Thyroid gland (tissue), 4 donors: Measurements from ENCODE around the gene SRRM3. TPM values are rescaled to one million over a fixed set of nuclear protein-coding genes. Genes with fewer than 3 reads are reported as not detected.
A peak's percentile ranks its signal among the peaks of the same experiment; 100 is the strongest.
"Not testable (repeated sequence)": the region's sequence is repeated elsewhere in the genome, so short reads cannot be mapped to it uniquely, and the experiment has no call there.

Experiments
- DNase-seq, 2 donors: peaks; one replicate each; pipeline ENCODE4 v3.0.0-alpha.2; 2019
- H3K27ac ChIP-seq, 3 donors: fragments of 200-600 bp; sonication (generic); 1 replicate in 2 of 3; 2 replicates in 1 of 3; pipeline ENCODE4 v1.5.1; 2016 to 2019; ENCODE audit warnings: mild to moderate bottlenecking in 1 of 3, moderate library complexity in 1 of 3
- H3K27me3 ChIP-seq: fragments of 200-600 bp; sonication (generic); one replicate; pipeline ENCODE4 v1.5.1; 2019
- H3K36me3 ChIP-seq, 2 donors: fragments of 200-600 bp; sonication (generic); one replicate each; pipeline ENCODE4 v1.5.1; 2016 to 2019
- H3K4me1 ChIP-seq, 2 donors: fragments of 200-600 bp; sonication (generic); one replicate each; pipeline ENCODE4 v1.5.1; 2017 to 2019
- H3K4me3 ChIP-seq, 3 donors: fragments of 200-600 bp; sonication (generic); replicated peaks in 1 of 3; 1 replicate in 2 of 3; 2 replicates in 1 of 3; pipeline ENCODE4 v1.5.1; 2016; ENCODE audit warnings: mild to moderate bottlenecking in 1 of 3
- H3K9me3 ChIP-seq: fragments of 200-600 bp; sonication (generic); one replicate; pipeline ENCODE4 v1.5.1; 2017
- CTCF ChIP-seq, 6 experiments: fragments of 200-600 bp in 3 of 6; fragments of 450-650 bp in 3 of 6; sonication (generic) in 3 of 6; IDR thresholded peaks; one replicate each; pipeline ENCODE4 v1.5.1; 2016 to 2019; ENCODE audit warnings: antibody characterized with exemption in 6 of 6, mild to moderate bottlenecking in 2 of 6, inconsistent platforms in 1 of 6, moderate library complexity in 1 of 6
- POLR2A ChIP-seq, 2 donors: fragments of 450-650 bp; IDR thresholded peaks; one replicate each; pipeline ENCODE4 v1.6.1; 2017; ENCODE audit warnings: antibody characterized with exemption in 2 of 2, mild to moderate bottlenecking in 2 of 2, moderate library complexity in 1 of 2
- WGBS, 2 donors: methylation state at CpG; one replicate each; pipeline ENCODE4 v1.1.5; 2017; 5-methylcytosine and 5-hydroxymethylcytosine counted together
- intact Hi-C: fragments of 100-400 bp; cut with DNase I; formaldehyde crosslinking; loops from one replicate; pipeline ENCODE4 v1.15.1; 2023
- total RNA-seq, 4 donors: library from RNA; depleted of rRNA; stranded (reverse); fragments of >200 nt; gene quantifications; one replicate each; pipeline ENCODE4 v1.2.3, GENCODE V29; 2016

The SRRM3 gene
- total RNA-seq, 4 donors from 2014 or later: 0.50 to 6.4 (median 2.0) TPM

- peaks cover 10 to 13% of the 10 kb centered on the region in 2 donors for H3K36me3 ChIP-seq
- intact Hi-C loops: no loop called here
- H3K4me3 ChIP-seq: no peak overlapping the region
- no peaks in the 10 kb centered on the region for H3K27me3 ChIP-seq
- WGBS, 2 donors: 74 to 85% methylated on average over 14 of the region's 14 CpGs
- no peaks in the 10 kb centered on the region for H3K9me3 ChIP-seq
- TF ChIP-seq CTCF (IDR thresholded peaks at IDR 0.05) (no peak), POLR2A (IDR thresholded peaks at IDR 0.05) (no peak)
- peak overlapping the region in 2 of 3 donors; percentile 6 to 17 for H3K27ac ChIP-seq
- peak in 1 of 2 donors; percentile 33 for DNase-seq
- H3K4me1 ChIP-seq: peaks cover 36 to 41% of the 10 kb centered on the region in 2 donors
These were observed 131.9 kb downstream of the SRRM3 start for GRCh38 chr7:76333511-76334101.

GRCh38 chr7:76334320-76334967, 132.7 kb downstream of the SRRM3 start:
- peaks cover 2 to 6% of the 10 kb centered on the region in 2 donors for H3K36me3 ChIP-seq
- H3K4me3 ChIP-seq: no peak overlapping the region
- H3K27me3 ChIP-seq: no peaks in the 10 kb centered on the region
- 91 to 93% methylated on average over 6 of the region's 6 CpGs for WGBS, 2 donors
- no peak overlapping the region for H3K27ac ChIP-seq
- intact Hi-C loops: no loop called here
- DNase-seq: no peak
- TF ChIP-seq POLR2A (IDR thresholded peaks at IDR 0.05) (no peak), CTCF (IDR thresholded peaks at IDR 0.05) (no peak)
- H3K4me1 ChIP-seq: peaks cover 43 to 49% of the 10 kb centered on the region in 2 donors
- H3K9me3 ChIP-seq: no peaks in the 10 kb centered on the region

DNA sequence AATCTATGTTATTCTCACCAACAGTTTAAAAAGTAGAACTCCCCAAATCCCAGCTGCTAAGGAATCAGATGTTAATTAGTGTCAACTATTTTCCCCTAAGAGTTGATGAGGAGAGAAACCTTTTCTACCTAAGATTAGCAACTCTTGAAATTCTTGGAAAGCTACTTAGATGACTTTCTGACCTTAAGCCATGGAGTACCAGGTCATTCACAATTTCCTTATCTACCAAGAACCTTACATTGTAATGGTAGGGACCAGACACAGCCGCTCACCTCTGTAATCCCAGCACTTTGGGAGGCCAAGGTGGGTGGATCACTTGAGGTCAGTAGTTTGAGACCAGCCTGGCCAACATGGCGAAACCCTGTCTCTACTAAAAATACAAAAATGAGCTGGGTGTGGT, 133.7 kb downstream of the SRRM3 start:
- H3K27ac ChIP-seq, H3K4me3 ChIP-seq, H3K9me3 ChIP-seq, DNase-seq, intact Hi-C loops, H3K36me3 ChIP-seq, H3K27me3 ChIP-seq: not testable (repeated sequence)
- H3K4me1 ChIP-seq: peaks cover 53 to 59% of the 10 kb centered on the region in 2 donors
- 97 to 100% methylated on average over 2 of the region's 2 CpGs for WGBS, 2 donors

DNA sequence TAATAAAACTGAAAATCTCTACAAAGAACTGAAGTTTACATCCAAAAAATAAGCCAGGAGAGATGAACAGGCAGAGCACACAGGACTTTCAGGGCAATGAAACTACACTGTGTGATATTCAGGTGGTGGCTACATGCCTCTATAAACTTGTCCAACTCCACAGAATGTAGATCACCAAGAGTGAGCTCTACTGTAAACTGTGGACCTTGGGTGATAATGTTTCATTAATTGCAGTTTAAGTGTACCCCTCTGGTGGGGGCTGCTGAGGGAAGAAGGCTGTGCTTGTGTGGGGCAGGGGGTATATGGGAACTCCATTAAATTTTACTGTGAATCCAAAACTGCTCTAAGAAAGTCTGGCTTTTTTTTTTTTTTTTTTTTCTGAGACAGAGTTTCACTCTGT, 134.4 kb downstream of the SRRM3 start:
- H3K4me3 ChIP-seq: no peak overlapping the region
- peaks cover 59 to 66% of the 10 kb centered on the region in 2 donors for H3K4me1 ChIP-seq
- no peak for DNase-seq
- no peaks in the 10 kb centered on the region for H3K9me3 ChIP-seq
- no peaks in the 10 kb centered on the region for H3K27me3 ChIP-seq
- no peak overlapping the region for H3K27ac ChIP-seq
- no peak for TF ChIP-seq POLR2A (IDR thresholded peaks at IDR 0.05)
- no peak for TF ChIP-seq CTCF (IDR thresholded peaks at IDR 0.05)
- no peaks in the 10 kb centered on the region for H3K36me3 ChIP-seq
- intact Hi-C loops: no loop called here

Other genes with a start within 250 kb of the SRRM3 start
- 10 to 100 TPM; 25.4 to 38.2 (median 34.9) TPM for gene TMEM120A, start 207.3 kb upstream of the SRRM3 start, total RNA-seq
- 10 to 100 TPM; 14.5 to 53.7 (median 29.1) TPM for gene STYXL1, start 153.9 kb upstream of the SRRM3 start, total RNA-seq
- 100 to 1,000 TPM in 2 of 4 donors, 10 to 100 TPM in 2; 70.8 to 119 (median 95.2) TPM for gene MDH2, start 153.8 kb upstream of the SRRM3 start, total RNA-seq
- 100 to 1,000 TPM; 388 to 879 (median 551) TPM for gene HSPB1, start 100.8 kb downstream of the SRRM3 start, total RNA-seq
- gene YWHAG, start 157.1 kb downstream of the SRRM3 start, total RNA-seq: 10 to 100 TPM; 37.4 to 43.4 (median 41.4) TPM
- gene SSC4D, start 207.8 kb downstream of the SRRM3 start, total RNA-seq: 10 to 100 TPM in 3 of 4 donors, 1 to 10 TPM in 1; 3.6 to 14.0 (median 13.4) TPM
- 1 to 10 TPM in 1 of 4 donors, under 1 TPM in 2, not detected in 1; 0.39 to 1.0 (median 0.94) TPM for gene ZP3, start 223.1 kb downstream of the SRRM3 start, total RNA-seq